H1 (cell line): Measurements from ENCODE around the gene ME1. TPM values are rescaled to one million over a fixed set of nuclear protein-coding genes. Genes with fewer than 3 reads are reported as not detected.

Experiments used
- CTCF ChIA-PET: fragments of 300-600 bp; sonication (Branson Sonifier 250); formaldehyde crosslinking; loops from one replicate; lab custom pipeline; 2021; ENCODE audit not compliant: partially characterized antibody; lab: Charles Lee
- POLR2A ChIA-PET: fragments of 300-600 bp; sonication (Branson Sonifier 250); formaldehyde crosslinking; loops from one replicate; lab custom pipeline; 2021; ENCODE audit warnings: inconsistent platforms; ENCODE audit not compliant: partially characterized antibody; lab: Charles Lee
- DNase-seq, 2 experiments: peaks; one replicate each; pipeline versions ENCODE4 v3.0.0 to v3.0.0-alpha.2; 2010 to 2022; ENCODE audit warnings: low spot score in 2 of 2, low read depth in 1 of 2, mixed read lengths in 1 of 2
- FAIRE-seq: peaks from 2 replicates; lab custom pipeline; 2011; peaks lifted over from hg19 to GRCh38; lab: Jason Lieb, UNC
- H2AFZ ChIP-seq: 2 replicates; pipeline ENCODE4 v1.8.1; 2012; ENCODE audit warnings: low read length, inconsistent platforms
- H2AK5ac ChIP-seq: 2 replicates; pipeline ENCODE4 v1.6.1; 2013; ENCODE audit warnings: low read depth, low read length
- H2BK120ac ChIP-seq: replicated peaks from 2 replicates; pipeline ENCODE3; 2013; ENCODE audit warnings: low read depth, low read length, inconsistent platforms
- H2BK12ac ChIP-seq: 2 replicates; pipeline ENCODE4 v1.6.1; 2013; ENCODE audit warnings: low read depth, low read length
- H2BK15ac ChIP-seq: 2 replicates; pipeline ENCODE4 v1.6.1; 2013; ENCODE audit warnings: low read length
- H2BK20ac ChIP-seq: 2 replicates; pipeline ENCODE4 v1.6.1; 2013; ENCODE audit warnings: low read length
- H2BK5ac ChIP-seq: 2 replicates; pipeline ENCODE4 v1.6.1; 2013; ENCODE audit warnings: low read depth, low read length
- H3K14ac ChIP-seq: 2 replicates; pipeline ENCODE4 v1.6.1; 2013; ENCODE audit warnings: inconsistent platforms; ENCODE audit not compliant: insufficient read length
- H3K18ac ChIP-seq: 2 replicates; pipeline ENCODE4 v1.6.1; 2013; ENCODE audit warnings: low read length; ENCODE audit errors: extremely low read depth
- H3K23ac ChIP-seq: 2 replicates; pipeline ENCODE4 v1.6.1; 2013; ENCODE audit warnings: inconsistent platforms; ENCODE audit not compliant: insufficient read length
- H3K23me2 ChIP-seq: 2 replicates; pipeline ENCODE4 v1.6.1; 2013; ENCODE audit warnings: low read depth, low read length
- H3K27ac ChIP-seq: 2 replicates; pipeline ENCODE4 v1.6.1; 2011; ENCODE audit warnings: low read depth, low read length, inconsistent platforms
- H3K27me3 ChIP-seq, 4 experiments: replicated peaks in 1 of 4; 1 replicate in 1 of 4; 2 replicates in 3 of 4; pipeline versions ENCODE4 v1.6.1 to v1.8.1; 2011 to 2013; ENCODE audit warnings: low read length in 3 of 4, mild to moderate bottlenecking in 3 of 4, inconsistent platforms in 2 of 4, mixed read lengths in 2 of 4, moderate library complexity in 1 of 4; ENCODE audit not compliant: control insufficient read depth in 3 of 4, insufficient read depth in 3 of 4; ENCODE audit errors: extremely low read depth in 1 of 4
- H3K36me3 ChIP-seq, 4 experiments: 2 replicates each; pipeline versions ENCODE4 v1.6.1 to v1.8.1; 2011 to 2013; ENCODE audit warnings: mild to moderate bottlenecking in 4 of 4, low read length in 3 of 4, moderate library complexity in 2 of 4, control low read depth in 1 of 4, inconsistent platforms in 1 of 4; ENCODE audit not compliant: insufficient read depth in 4 of 4, control insufficient read depth in 2 of 4
- H3K4ac ChIP-seq: replicated peaks from 2 replicates; pipeline ENCODE3; 2013; ENCODE audit warnings: low read length, low read depth, mixed read lengths, inconsistent platforms; ENCODE audit not compliant: insufficient read length
- H3K4me1 ChIP-seq, 4 experiments: replicated peaks in 1 of 4; 1 replicate in 1 of 4; 2 replicates in 3 of 4; pipeline versions ENCODE4 v1.6.1 to v1.8.1; 2011 to 2013; ENCODE audit warnings: low read length in 3 of 4, inconsistent platforms in 2 of 4, mixed read lengths in 1 of 4; ENCODE audit not compliant: insufficient read depth in 4 of 4, control insufficient read depth in 3 of 4
- H3K4me2 ChIP-seq, 2 experiments: 2 replicates each; pipeline versions ENCODE4 v1.6.1 to v1.8.1; 2011 to 2013; ENCODE audit warnings: low read depth in 2 of 2, low read length in 2 of 2, control low read depth in 1 of 2, inconsistent platforms in 1 of 2, mild to moderate bottlenecking in 1 of 2; ENCODE audit not compliant: insufficient read depth in 1 of 2
- H3K4me3 ChIP-seq, 4 experiments: fragments of 200-600, 300-600 bp in 1 of 4; sonication (generic), shearing (Covaris generic), sonication (Bioruptor Twin) in 1 of 4; 2 replicates each; pipeline versions ENCODE4 v1.5.1 to v1.8.1; 2011 to 2016; ENCODE audit warnings: low read length in 4 of 4, low read depth in 3 of 4, control low read depth in 2 of 4, inconsistent platforms in 2 of 4, mild to moderate bottlenecking in 2 of 4, mixed read lengths in 1 of 4, moderate library complexity in 1 of 4; ENCODE audit not compliant: insufficient read depth in 2 of 4; ENCODE audit errors: extremely low read depth in 1 of 4
- H3K56ac ChIP-seq: replicated peaks from 2 replicates; pipeline ENCODE3; 2013; ENCODE audit warnings: low read depth, mild to moderate bottlenecking, mixed read lengths, low read length, inconsistent platforms; ENCODE audit not compliant: insufficient read length
- H3K79me1 ChIP-seq: 2 replicates; pipeline ENCODE4 v1.6.1; 2013; ENCODE audit warnings: low read depth, low read length, control low read depth
- H3K79me2 ChIP-seq, 2 experiments: 2 replicates each; pipeline versions ENCODE4 v1.6.1 to v1.8.1; 2012 to 2013; ENCODE audit warnings: low read length in 2 of 2, mild to moderate bottlenecking in 2 of 2, inconsistent platforms in 1 of 2; ENCODE audit not compliant: insufficient read depth in 2 of 2, control insufficient read depth in 1 of 2
- H3K9ac ChIP-seq, 4 experiments: replicated peaks in 1 of 4; 1 replicate in 1 of 4; 2 replicates in 3 of 4; pipeline versions ENCODE4 v1.6.1 to v1.8.1; 2011 to 2013; ENCODE audit warnings: low read depth in 3 of 4, low read length in 3 of 4, control low read depth in 2 of 4, mild to moderate bottlenecking in 2 of 4, moderate library complexity in 2 of 4, inconsistent platforms in 1 of 4; ENCODE audit errors: extremely low read depth in 1 of 4
- H3K9me3 ChIP-seq, 2 experiments: 2 replicates each; pipeline versions ENCODE4 v1.6.1 to v1.8.1; 2012 to 2013; ENCODE audit warnings: mild to moderate bottlenecking in 2 of 2, moderate library complexity in 2 of 2, control low read depth in 1 of 2, inconsistent platforms in 1 of 2, low read depth in 1 of 2, low read length in 1 of 2, mixed read lengths in 1 of 2; ENCODE audit not compliant: insufficient read depth in 2 of 2
- H4K20me1 ChIP-seq, 2 experiments: replicated peaks in 1 of 2; 2 replicates each; pipeline versions ENCODE3 to v1.8.1; 2011 to 2013; ENCODE audit warnings: inconsistent platforms in 2 of 2, low read length in 2 of 2, mild to moderate bottlenecking in 1 of 2; ENCODE audit not compliant: insufficient read depth in 2 of 2, control insufficient read depth in 1 of 2
- H4K5ac ChIP-seq: 2 replicates; pipeline ENCODE4 v1.6.1; 2013; ENCODE audit warnings: low read length, low read depth, mixed read lengths, inconsistent platforms; ENCODE audit not compliant: insufficient read length
- H4K8ac ChIP-seq: 2 replicates; pipeline ENCODE4 v1.8.0; 2013; ENCODE audit warnings: mild to moderate bottlenecking, moderate library complexity, low read length, inconsistent platforms; ENCODE audit not compliant: insufficient read depth; ENCODE audit errors: extremely low read depth
- H4K91ac ChIP-seq: replicated peaks from 2 replicates; pipeline ENCODE3; 2013; ENCODE audit warnings: low read length, mixed read lengths, inconsistent platforms; ENCODE audit not compliant: insufficient read length
- CREB1 ChIP-seq: IDR thresholded peaks from 2 replicates; pipeline ENCODE4 v1.6.1; 2012; ENCODE audit warnings: inconsistent platforms
- EGR1 ChIP-seq: IDR thresholded peaks from 2 replicates; pipeline ENCODE4 v1.6.1; 2011; ENCODE audit warnings: low read depth, low read length, borderline replicate concordance
- FOSL1 ChIP-seq: IDR thresholded peaks from 2 replicates; pipeline ENCODE4 v1.6.1; 2011; ENCODE audit warnings: mild to moderate bottlenecking, low read depth, low read length, moderate library complexity; ENCODE audit not compliant: insufficient read depth
- GTF2F1 ChIP-seq: IDR thresholded peaks from 2 replicates; pipeline ENCODE4 v1.6.1; 2012; ENCODE audit warnings: low read depth, low read length, improper control_type of control experiment, borderline replicate concordance
- HDAC6 ChIP-seq: IDR thresholded peaks from one replicate; pipeline ENCODE4 v1.7.1; 2012; ENCODE audit warnings: low read depth, mild to moderate bottlenecking, inconsistent platforms, low read length, moderate library complexity
- POU5F1 ChIP-seq: IDR thresholded peaks from 2 replicates; pipeline ENCODE4 v1.6.1; 2011; ENCODE audit warnings: low read depth, mild to moderate bottlenecking, low read length, moderate library complexity
- RFX5 ChIP-seq: IDR thresholded peaks from 2 replicates; pipeline ENCODE4 v1.6.1; 2011; ENCODE audit warnings: low read depth, low read length, improper control_type of control experiment, borderline replicate concordance
- TAF1 ChIP-seq: IDR thresholded peaks from 2 replicates; pipeline ENCODE4 v1.6.1; 2011; ENCODE audit warnings: mild to moderate bottlenecking, low read depth, low read length
- WGBS, 2 experiments: shearing (Covaris generic) in 1 of 2; methylation state at CpG; one replicate each; pipeline versions ENCODE4 v1.1.6 to v1.1.7; 2013 to 2015; ENCODE audit warnings: low lambda C conversion rate in 2 of 2, mixed read lengths in 2 of 2, inconsistent platforms in 1 of 2, low coverage in 1 of 2, missing lambda C conversion rate in 1 of 2; ENCODE audit not compliant: insufficient replicate concordance in 2 of 2, insufficient coverage in 1 of 2, insufficient read length in 1 of 2; ENCODE audit errors: extremely low coverage in 1 of 2, missing lambda C conversion rate in 1 of 2; 5-methylcytosine and 5-hydroxymethylcytosine counted together
- polyA plus RNA-seq, 7 experiments: library from polyadenylated mRNA; depleted of rRNA in 3 of 7; stranded (reverse) in 5 of 7; unstranded in 2 of 7; fragments of >200 nt in 5 of 7; fragments of 200-250 nt in 2 of 7; gene quantifications; 1 replicate in 5 of 7; 2 replicates in 1 of 7; 4 replicates in 1 of 7; pipeline versions ENCODE4 v1.2.1 to v1.2.3, GENCODE V29; 2011 to 2013; ENCODE audit warnings: missing spikeins in 2 of 7, mixed read lengths in 2 of 7
- total RNA-seq: library from RNA; stranded (reverse); fragmentation: NEBNext Ultra II Directional; extraction: Animal tissue kit (Norgen Biotek cat#: 25700); gene quantifications from 2 replicates; pipeline ENCODE4 v1.2.1, GENCODE V29; 2021

Gene ME1
- total and polyA plus RNA-seq, 2 of the 8 experiments (the other 6 are each of a cell fraction or from before 2014, with no cell fraction given), result 1.3 to 3.9 TPM

GRCh38 chr6:83169511-83169910, 261.3 kb downstream of the ME1 start:
- Histone ChIP-seq H3K14ac (no peak overlapping the region), H3K4me1 (no peaks in the 10 kb centered on the region), H2AFZ (no peak overlapping the region), H3K27ac (no peak overlapping the region), H3K23ac (no peak overlapping the region), H4K5ac (no peak overlapping the region), H4K20me1 (peaks cover 0 to 2% of the 10 kb centered on the region in 2 experiments), H3K4me3 (no peak overlapping the region), H3K4me2 (no peak overlapping the region), H3K79me1 (no peaks in the 10 kb centered on the region; the same call in 1 of the 2 replicates), H3K9ac (no peak overlapping the region), H2BK20ac (no peak overlapping the region), H3K27me3 (no peaks in the 10 kb centered on the region), H2BK15ac (no peak overlapping the region), H2AK5ac (no peak overlapping the region), H2BK5ac (no peak overlapping the region), H2BK12ac (no peak overlapping the region), H2BK120ac (no peak overlapping the region), H3K79me2 (no peaks in the 10 kb centered on the region), H3K23me2 (no peaks in the 10 kb centered on the region), H3K18ac (no peak overlapping the region), H3K56ac (no peak overlapping the region), H4K91ac (no peak overlapping the region), H3K4ac (no peak overlapping the region), H4K8ac (no peak overlapping the region), H3K36me3 (peaks cover 9 to 87% (median 57%) of the 10 kb centered on the region in 4 experiments; a peak in 7 of 8 replicates), H3K9me3 (no peaks in the 10 kb centered on the region)
- CTCF ChIA-PET, result interaction anchor here (1.1 kb wide), 1 partner anchor 46 kb away, joined by 3 read pairs; no protein-coding TSS in a partner anchor
- DNase-seq (no peak), FAIRE-seq (no peak)
- WGBS, 2 experiments, result 100% methylated on average over 1 of the region's 1 CpG; no CpG with 5 or more reads in 1 of the 2 experiments
- POLR2A ChIA-PET, result no interaction called here
- no peak for TF ChIP-seq HDAC6
- TF ChIP-seq EGR1, result no peak
- no peak for TF ChIP-seq FOSL1
- TF ChIP-seq GTF2F1, result no peak
- TF ChIP-seq CREB1, result no peak
- TF ChIP-seq POU5F1, result no peak
- TF ChIP-seq RFX5, result no peak
- TF ChIP-seq TAF1, result no peak
